ENCODE results near the gene ZNF829.
A peak's percentile ranks its signal among the peaks of the same experiment; 100 is the strongest.

ZNF829 gene

GRCh38 chr19:36915992-36916830 lies at the start of gene ZNF829, which contains the start of gene ZNF568:
ZNF829 (minus strand) TSS chr19:36916291; CDS start chr19:36915167, 1,124 bp downstream.
ZNF568 (plus strand) TSS chr19:36916332; CDS start chr19:36922771, 6,439 bp downstream.
- ATAC-seq (peak; percentile 97), DNase-seq (peak; percentile 90)

GRCh38 chr19:36963280-36963679 lies 47.2 kb upstream of the ZNF829 start:
- no peak for DNase-seq
- ATAC-seq: no peak

GRCh38 chr19:36962346-36962745 lies 46.3 kb upstream of the ZNF829 start:
- ATAC-seq (no peak), DNase-seq (no peak)

- DNase-seq: no peak
These were observed 34.4 kb upstream of the ZNF829 start for GRCh38 chr19:36950335-36951119.

GRCh38 chr19:36939153-36939552 lies 23.1 kb upstream of the ZNF829 start:
- ATAC-seq (no peak), DNase-seq (no peak)

More at GRCh38 chr19:36950335-36951119, 34.4 kb upstream of the ZNF829 start:
- no peak for ATAC-seq

GRCh38 chr19:36931684-36932083 lies 15.6 kb upstream of the ZNF829 start:
- no peak for ATAC-seq
- DNase-seq: no peak

GRCh38 chr19:36918090-36918489 lies 2.0 kb upstream of the ZNF829 start:
- no peak for ATAC-seq
- no peak for DNase-seq

GRCh38 chr19:36916991-36917390 lies 900 bp upstream of the ZNF829 start:
- no peak for ATAC-seq
- DNase-seq: no peak

GRCh38 chr19:36898422-36898821 lies 17.7 kb downstream of the ZNF829 start:
- DNase-seq (no peak), ATAC-seq (no peak)

- ATAC-seq (no peak), DNase-seq (no peak)
These were observed 21.2 kb downstream of the ZNF829 start for GRCh38 chr19:36894849-36895383.

- DNase-seq: no peak
- no peak for ATAC-seq
These were observed 24.2 kb downstream of the ZNF829 start for GRCh38 chr19:36891768-36892357.

GRCh38 chr19:36876993-36877938 lies 38.8 kb downstream of the ZNF829 start:
- ATAC-seq: no peak
- no peak for DNase-seq

GRCh38 chr19:36851898-36852297 lies 64.2 kb downstream of the ZNF829 start:
- DNase-seq: no peak
- ATAC-seq: no peak

GRCh38 chr19:36850559-36851442 lies 65.3 kb downstream of the ZNF829 start, which contains the start of gene ZNF345:
ZNF345 (plus strand) TSS chr19:36850876; CDS start chr19:36876831, 25,955 bp downstream.
- ATAC-seq (peak; percentile 90), DNase-seq (peak; percentile 82)

- DNase-seq: peak; percentile 88
- ATAC-seq: peak; percentile 92
These were observed 66.2 kb downstream of the ZNF829 start for GRCh38 chr19:36849701-36850558.

- DNase-seq (no peak), ATAC-seq (no peak)
These were observed 68.1 kb downstream of the ZNF829 start for GRCh38 chr19:36847968-36848367.

- ATAC-seq (no peak), DNase-seq (no peak)
These were observed 77.2 kb downstream of the ZNF829 start for GRCh38 chr19:36838784-36839324.

Measured in stimulated activated naive CD8-positive, alpha-beta T cell treated with anti-CD3 and anti-CD28 coated beads, Interleukin-15, Interleukin-2, amounts not matched to agents 100 U/mL and 50 U/mL, for 24 hours (primary cell).